GM21390 (cell line): ENCODE data around the gene ABCC3.

Source experiments
- ATAC-seq: cut with Tn5 transposase; IDR thresholded peaks from one replicate; pipeline ENCODE4 v1.9.1; 2021; ENCODE audit not compliant: unreplicated experiment

Gene ABCC3

DNA sequence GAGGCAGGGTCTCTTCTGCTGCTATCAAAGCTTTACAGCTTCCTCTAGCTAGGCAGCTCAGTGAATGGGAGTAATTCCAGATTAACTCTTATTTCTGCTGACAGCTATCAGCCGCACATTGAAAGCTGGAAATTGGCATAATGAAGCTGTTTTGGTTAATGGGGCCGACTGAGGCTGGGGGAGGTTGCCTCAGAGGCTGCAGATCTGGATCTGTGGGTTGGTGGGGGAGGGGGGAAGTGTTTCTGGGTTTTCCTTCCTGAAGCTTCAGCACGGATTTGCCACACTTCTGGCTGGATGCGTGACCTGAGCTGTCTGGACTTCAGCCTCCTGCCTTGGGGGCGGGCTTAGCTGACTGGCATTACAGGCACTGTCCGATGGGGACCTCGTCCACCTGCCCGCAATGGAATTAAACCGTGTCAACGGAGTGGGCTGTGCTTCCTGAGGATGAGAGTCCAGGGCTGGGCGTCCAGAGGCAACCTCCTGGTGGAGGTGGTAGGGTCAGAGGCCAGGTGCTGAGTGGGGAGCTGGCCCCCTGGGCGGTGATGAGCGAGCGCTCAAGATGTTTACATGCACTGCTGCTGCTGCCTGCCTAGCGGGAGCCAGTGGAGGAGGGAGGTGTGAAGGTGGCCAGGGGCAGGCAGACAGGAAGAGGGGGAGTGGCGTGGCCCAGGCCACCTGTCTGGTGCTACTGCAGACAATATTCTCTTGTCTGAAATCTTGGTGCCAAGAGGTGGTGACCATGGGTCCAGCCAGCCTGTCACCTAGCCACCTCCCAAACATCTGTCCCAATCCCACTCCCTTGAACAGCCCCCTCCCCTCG lies 6.7 kb upstream of the ABCC3 start:
- no peak for ATAC-seq

DNA sequence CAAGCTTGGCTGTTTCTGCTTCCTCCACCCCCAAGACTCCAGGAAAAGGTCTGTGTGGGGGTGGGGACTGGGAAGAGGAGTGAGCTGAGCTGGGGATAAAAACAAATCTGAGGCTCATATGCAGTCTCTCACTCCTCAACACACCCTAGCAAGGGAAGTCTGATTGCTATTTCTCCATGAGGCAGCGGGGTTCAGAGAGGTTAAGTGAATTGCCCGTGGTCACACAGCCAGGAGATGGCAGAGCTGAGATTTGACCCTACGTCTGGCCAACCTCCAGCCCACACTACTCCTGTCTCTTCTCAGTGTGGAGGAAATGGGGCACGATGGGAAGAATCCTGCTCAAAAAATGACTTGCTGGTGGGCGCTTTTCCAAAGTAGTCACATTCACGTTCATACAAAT lies 4.8 kb upstream of the ABCC3 start:
- no peak for ATAC-seq

DNA sequence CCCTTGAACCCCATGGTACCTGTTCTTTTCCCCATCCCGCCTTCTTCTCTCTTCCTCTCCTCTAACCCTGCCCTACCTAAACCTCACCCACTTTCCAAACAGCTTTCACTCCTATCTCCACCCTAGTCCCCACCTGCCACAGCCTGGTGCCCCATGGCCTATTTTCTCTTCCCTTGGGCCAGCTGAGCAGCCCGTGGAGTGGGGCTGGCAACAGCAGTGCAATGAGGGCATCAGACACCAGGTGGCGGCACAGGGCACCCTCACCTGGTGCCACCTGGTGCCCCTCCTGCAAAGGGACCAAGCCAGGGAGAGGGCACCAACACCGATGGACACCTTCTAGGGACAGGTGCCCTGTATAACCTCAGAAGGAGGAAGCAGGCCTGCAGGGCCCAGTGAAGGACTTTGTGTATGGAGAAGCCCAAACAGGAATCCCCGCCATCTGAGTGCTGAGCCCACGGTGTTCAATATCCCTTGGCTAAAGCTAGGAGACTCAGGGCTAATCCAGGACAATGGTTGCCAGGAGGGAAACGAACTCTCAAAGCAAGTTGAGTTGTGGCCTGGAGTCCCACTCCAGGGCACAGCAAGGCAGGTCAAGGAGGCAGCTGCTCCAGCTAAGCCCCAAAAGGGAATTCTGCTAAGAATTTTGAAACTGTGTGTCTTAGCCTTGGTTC lies 4.0 kb upstream of the ABCC3 start:
- ATAC-seq, result no peak

DNA sequence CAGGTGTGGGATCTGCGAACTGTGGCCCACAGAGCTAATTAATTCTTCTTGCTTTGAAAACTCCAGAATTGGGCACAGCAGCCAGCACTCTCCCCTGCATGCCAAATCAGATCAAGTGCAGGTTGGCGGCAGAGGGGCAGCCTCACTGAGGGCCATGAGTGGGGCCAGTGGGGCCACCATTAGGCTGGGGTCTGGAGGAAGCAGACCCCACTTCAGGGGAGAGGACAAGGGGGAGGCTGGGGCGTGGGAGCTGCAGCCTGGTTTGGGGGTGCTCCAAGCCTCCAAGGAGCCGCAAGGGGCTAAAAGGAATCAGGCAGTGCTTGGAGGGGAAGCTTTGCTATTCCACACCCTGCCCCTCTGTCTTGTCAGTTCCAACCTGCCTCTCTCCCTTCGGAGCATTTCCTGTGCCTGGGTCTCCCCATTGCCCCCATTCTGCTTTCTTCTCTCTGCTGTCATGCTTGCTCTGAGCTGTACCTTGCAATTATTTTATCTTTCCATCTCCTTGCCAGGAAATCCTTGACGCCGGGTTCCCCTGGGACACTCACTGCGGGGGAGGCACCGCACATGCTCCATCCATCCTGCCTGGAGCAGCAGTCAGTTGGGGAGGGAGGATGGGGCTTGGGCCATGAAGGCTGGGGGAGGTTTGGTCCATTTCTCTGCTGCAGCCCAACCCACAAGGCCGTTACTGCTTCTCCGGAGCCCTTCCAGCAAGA lies 3.3 kb upstream of the ABCC3 start:
- no peak for ATAC-seq

DNA sequence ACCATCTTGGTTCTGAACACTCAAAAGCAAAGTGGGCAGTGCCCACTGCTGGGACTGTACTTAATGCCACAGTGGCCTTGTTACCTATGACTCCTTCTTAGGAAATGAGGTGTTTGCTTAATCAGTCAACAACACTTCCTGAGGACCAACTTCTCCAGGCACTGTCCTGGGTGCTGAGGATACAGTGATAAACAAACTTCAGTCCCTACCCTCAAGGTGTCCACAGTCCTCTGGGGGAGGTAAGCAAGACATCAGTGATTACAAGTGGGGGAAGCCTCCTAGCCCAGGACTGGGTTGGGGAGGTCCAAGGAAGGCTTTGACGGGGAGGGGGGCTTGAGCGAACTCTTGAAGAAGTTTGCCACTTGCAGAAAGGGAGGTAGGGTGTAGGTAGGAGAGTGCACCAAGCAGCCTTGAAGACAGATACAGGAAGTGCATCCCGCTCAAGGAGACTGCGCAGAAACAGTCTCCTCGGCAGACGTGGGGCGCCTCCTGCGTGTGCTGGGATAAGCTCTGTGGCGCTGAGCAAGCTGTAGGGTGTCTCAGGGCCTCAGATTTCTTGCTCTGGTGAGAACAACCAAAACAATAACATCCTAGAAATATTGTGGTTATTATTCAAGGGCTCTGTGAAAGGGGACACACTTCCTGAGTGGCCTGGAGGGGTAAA lies 2.6 kb upstream of the ABCC3 start:
- ATAC-seq, result no peak

DNA sequence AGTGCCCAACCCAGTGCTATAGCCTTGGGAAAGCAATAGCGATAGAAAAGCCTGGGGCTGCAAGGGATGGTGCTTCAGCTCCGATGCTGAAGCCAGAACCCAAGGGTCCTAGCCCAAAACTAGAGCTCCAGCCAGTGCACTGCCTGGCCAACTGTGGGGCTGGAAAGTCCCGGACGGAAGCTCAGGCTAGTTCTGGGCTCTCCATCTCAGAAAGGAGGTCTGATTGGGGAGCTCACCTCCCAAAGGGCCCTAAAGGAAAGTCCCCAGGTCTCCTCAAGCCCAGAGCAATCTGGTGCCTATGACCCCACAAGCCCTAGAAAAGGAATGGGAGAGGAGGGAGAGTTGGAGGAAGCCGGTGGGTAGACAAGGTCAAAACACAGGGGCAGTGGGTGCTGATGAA lies 2.0 kb upstream of the ABCC3 start:
- ATAC-seq, result no peak

DNA sequence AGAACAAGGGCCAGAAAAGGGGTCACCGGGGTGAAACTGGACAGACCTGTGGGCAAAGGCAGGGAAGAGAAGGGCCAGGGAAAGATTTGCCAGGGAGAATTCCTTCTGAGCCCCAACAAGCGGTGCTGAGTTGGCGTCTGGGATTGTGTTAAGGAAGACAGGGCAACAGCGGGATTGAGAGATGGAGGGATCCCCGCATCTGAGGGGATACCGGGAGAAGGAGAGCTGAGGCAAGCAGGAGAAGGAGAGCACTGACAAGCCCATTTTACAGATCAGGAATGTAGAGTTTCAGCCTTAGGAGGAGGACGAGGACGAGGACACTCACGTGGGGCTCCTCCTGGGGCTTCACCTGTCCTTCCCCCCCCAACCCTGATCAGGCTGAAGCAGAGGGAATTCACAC lies 998 bp upstream of the ABCC3 start:
- ATAC-seq, result no peak

DNA sequence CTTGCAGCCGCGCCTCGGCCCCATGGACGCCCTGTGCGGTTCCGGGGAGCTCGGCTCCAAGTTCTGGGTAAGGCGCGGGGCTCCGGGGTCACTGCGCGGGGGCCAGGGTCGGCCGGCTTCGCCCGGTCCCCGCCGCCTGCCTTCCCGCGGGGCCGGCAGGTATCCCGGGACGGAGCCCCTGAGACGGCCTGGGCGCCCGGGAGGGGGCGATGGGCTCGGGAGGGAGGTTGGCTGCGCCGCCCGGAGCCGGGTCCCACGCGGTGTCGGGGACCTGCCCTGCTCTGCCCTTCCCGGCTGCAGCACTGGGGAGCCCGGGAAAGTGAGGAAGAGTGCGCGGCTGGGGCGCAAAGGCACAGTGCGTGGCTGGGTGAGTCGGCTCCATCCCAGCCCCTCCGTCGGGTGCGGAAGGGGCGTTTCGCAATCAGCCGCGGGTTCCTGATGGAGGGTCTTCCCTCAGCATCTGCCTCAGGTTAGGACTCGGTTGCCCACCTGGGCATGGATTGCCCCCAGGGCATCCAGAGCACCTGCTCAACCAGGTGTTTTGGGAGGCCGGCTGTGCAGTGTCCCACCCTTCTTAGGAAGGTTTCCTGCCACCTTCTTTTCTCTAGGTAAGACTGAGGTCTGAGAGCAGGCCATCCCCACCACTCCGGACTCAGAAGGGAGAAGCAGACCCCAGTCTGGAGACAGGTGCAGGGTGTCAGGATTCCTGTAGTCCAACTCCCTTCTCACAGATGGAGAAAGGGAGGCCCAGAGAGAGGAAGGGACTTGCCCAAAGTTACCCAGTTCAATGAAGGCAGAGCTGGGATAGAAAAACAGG lies 442 bp downstream of the ABCC3 start:
- ATAC-seq, result no peak

DNA sequence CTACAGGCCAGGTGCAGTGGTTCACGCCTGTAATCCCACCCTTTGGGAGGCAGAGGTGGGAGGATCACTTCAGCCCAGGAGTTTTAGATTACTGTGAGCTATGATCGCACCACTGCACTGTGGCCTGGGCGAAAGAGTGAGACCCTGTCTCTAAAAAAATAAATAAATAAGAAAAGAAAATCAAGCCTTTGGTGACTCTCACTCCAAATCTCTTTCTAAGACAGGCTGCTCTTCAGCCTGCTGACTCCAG lies 976 bp downstream of the ABCC3 start:
- no peak for ATAC-seq

DNA sequence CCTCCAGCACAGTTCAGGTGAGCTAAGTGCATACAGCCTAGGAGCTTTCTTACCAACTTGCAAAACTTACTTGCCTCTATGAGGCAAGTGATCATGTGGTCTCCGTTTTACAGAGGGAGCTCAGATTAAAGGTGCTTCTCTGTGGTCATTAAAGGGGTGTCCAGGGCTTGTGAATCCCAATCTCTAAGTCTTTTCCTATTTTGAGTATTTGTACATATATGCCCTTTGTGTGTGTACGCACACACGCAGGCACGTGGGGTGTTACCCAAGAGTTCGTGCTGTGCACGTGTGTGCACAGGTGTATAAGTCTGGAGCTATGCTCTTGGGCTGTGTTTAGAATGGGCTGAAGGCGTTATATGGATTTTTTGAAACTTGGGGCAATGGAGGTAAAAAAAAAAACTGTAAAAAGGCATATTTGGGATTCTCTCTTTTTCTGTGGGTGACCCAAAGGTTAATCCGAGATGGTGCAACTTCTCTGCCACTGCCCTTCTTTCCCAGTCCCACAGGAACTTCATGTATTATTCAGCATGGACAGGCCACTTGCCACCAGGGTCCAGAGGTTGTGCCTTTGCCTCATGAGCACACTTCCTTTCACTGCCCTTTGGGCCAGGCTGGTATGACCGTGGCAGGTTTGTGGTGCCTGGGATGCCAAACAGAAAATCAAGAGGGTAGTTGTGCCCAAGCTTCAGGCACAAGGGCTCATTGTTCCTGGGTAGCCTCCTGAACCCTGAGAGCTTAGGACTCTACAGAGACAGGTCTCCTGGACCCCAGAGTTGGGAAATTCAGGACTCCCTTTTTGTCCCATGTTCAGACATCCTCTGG lies 1.5 kb downstream of the ABCC3 start:
- no peak for ATAC-seq

DNA sequence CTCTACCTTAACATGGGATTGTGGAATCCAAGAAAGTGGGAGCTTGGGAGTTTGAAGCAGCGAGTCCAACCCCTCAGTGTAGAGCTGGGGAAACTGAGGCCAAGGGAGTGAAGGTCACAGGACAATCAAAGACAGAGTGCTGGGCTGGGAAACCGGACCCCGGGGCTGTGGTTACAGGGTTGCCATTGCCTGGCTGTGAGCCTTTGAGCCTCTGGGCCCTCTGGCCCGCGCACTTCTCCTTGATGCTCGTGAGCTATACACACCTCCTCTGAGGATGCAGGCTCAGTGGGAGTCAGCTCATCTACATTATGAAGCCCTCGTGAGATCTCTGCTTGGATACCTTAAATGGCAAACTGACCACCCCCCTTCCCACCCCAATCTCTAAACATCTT lies 2.1 kb downstream of the ABCC3 start:
- no peak for ATAC-seq

DNA sequence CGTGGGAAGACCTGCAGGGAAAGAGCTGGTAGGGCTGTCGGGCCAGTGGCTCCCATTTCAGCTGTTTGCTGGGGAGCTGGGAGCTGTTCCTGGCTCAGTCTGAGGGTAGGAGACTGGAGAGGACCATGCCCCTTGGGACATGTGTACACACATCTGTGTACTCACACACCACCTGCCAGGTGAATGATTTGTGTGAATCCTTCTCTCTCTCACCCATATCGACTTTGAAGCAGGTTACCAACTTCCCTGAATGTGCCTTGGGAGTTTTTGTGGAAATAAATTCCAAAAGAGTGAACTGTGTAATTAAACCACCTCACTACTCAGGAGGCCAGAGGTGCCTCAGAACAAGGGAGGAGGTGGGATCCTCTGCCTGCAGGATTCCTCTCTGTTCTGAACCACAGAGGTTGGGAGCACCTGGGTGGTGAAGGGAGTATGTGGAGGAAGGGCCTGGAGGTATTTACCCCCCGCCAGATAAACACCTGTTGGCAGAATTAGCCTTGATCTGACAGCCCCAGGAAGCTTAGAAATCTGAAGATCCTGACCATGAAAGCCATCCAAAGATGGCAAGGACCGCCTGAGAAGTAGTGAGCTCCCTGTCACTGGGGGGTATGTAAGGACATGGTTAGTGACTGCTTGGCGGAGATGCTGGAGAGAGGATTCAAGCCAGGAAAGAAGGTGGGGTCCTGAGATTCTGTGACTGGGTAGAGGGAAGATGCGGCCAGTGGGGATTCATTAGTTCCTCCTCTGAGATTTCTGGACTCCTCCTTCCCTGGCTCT lies 3.3 kb downstream of the ABCC3 start:
- no peak for ATAC-seq

DNA sequence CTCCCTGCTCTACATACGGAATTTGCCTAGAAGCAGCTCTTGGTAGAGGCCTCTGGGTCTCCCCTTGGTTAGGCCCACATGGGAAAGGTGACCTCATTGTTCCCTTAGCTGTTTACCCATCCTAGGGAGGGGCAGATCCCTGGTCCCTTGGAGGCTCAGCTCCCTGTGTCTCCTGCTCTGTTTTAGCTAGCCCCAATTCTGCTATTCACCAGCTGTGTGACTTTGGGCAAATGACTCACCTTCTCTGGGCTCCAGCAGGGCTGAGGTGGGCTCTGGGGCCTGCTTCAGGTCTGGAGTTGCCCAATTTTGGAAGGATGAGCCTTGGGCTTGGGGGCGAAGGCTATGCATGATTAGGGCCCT lies 3.9 kb downstream of the ABCC3 start:
- ATAC-seq, result no peak

DNA sequence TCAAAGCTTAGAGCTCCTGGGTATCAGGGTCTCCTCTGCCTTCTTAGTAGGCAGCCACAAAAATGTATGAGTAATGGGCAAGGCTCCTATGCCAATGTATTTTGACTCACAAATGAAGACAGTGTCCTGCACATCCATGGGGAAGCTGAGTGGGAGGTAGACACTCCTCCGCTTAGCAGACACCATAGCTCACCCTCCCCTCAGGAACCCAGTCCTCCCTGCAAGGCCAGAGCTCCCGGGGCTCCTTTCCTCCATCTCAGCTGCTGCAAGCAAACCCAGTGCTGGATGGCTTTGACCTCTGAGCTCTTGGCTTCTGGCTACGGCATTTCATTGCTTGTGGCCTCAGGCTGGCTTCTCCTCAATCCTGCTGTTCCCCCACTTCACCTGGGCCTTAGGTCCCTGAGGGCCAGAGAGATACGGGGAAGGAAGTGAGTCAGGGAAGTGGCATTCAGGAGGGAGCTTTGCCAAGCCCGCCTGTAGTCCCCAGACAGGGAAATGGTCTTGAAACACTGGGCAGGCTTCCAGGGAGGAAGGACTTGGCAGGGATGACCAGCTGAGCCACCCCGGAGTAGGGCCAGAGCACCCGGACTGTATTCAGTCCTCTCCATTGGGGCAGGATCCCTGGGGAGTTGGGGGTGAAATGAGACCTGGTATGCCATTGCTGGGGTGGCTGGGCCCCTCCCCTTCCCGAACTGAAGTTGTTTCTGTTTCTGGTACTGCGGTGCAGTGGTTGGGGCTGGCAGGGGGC lies 4.5 kb downstream of the ABCC3 start:
- no peak for ATAC-seq

DNA sequence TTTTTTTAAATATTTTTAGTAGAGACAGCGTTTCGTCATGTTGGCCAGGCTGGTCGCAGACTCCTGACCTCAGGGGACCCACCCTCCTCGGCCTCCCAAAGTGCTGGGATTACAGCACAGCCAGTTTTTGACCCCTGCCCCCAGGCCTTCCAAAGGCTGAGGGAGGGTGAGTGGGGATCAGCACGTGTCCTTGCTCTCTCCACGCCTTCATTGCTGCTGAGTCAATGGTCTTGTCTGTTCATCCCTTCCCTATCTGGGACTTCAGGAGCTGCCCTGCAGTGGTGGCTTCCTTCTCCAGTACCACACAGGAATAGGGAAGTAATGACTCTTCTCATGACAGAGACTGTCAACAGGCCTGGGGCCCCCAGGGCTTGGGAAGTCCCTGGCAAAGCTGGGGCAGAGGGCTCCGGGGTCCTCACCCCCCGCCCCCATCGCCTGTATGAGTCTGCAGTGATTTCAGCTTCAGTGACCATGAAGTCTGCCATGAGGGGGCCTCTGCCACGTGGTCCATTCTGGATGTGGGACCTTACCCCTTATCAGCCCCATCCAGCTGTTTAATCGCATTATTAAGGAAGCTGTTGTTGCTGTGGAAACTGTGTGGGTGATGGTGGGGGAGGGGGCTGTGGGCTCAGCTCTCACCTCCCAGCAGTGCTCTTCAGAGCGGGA lies 6.1 kb downstream of the ABCC3 start:
- no peak for ATAC-seq

DNA sequence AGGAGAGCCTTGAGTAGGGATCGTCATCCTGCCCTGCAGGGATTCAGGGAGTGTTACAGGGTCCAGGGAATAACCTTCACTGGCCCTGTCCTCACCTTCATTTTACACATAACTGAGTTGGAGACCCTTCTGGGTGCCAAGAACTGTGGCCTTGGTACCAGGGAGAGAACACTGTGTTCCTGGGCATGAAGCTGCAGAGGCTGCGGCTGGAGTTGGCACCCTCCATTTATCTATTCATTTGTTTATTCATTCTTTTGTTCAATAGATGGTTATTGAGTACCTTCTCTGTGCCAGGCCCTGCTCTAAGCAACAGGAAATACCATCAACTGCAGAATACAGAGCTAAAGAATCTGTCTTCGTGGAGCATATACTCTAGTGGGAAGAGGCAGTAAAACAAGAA lies 6.7 kb downstream of the ABCC3 start:
- no peak for ATAC-seq

DNA sequence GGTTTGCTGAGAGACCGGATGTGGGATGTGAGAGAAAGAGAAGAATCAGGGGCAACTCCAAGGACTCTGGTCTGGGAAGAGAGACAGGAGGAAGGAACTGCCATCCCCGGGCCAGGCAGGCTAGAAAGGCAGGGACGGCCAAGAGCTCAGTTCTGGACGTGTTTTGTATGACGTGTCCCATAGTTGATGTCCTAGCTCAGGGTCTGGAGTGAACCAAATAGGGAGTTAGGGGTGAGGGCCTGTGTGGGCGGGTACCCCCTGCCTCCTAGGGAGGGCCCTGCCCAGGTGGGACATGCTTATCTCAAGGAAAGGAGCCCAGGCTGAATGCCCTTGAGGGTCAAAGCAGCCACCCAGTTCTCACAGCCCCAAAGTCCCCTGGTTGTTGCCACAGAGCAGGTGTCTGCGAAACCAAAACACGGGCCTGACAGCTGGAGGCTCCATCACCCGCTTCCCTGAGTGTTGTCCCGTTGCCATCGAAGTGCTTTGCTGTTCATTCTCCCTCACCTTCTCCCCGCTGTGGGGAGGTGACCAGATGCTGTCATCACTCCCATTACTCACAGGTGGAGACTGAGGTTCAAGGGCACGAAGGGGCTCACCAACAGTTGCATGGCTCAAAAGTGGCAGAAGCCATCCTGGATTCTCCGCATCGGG lies 7.5 kb downstream of the ABCC3 start:
- no peak for ATAC-seq
